ENCODE results near the gene TRMT2A.

- TF ChIP-seq CTCF (IDR thresholded peaks at IDR 0.05) (no peak), POLR2AphosphoS5 (IDR thresholded peaks at IDR 0.05; ENCODE audit: low read depth, low read length) (no peak)
These were observed 47.8 kb upstream of the TRMT2A start for GRCh38 chr22:20164863-20165262.

Data from Panc1 (cell line).